Ascending aorta (tissue), 2 donors: ENCODE data around the gene POMT1. TPM values are rescaled to one million over a fixed set of nuclear protein-coding genes. Genes with fewer than 3 reads are reported as not detected.

Experiments
- DNase-seq, 2 donors: peaks; one replicate each; pipeline ENCODE4 v3.0.0-alpha.2; 2019; ENCODE audit warnings: low spot score in 2 of 2
- H3K27ac ChIP-seq, 2 donors: fragments of 200-600 bp; sonication (generic); one replicate each; pipeline ENCODE4 v1.5.1; 2016 to 2017; ENCODE audit warnings: mild to moderate bottlenecking in 1 of 2
- H3K27me3 ChIP-seq: fragments of 200-600 bp; sonication (generic); one replicate; pipeline ENCODE4 v1.5.1; 2017
- H3K36me3 ChIP-seq, 2 donors: fragments of 200-600 bp; sonication (generic); one replicate each; pipeline ENCODE4 v1.5.1; 2016
- H3K4me1 ChIP-seq, 2 donors: fragments of 200-600 bp; sonication (generic); one replicate each; pipeline ENCODE4 v1.5.1; 2016 to 2017; ENCODE audit warnings: mild to moderate bottlenecking in 1 of 2
- H3K4me3 ChIP-seq, 2 donors: fragments of 200-600 bp; sonication (generic); one replicate each; pipeline ENCODE4 v1.5.1; 2016 to 2017; ENCODE audit warnings: mild to moderate bottlenecking in 1 of 2
- H3K9me3 ChIP-seq, 2 donors: fragments of 200-600 bp; sonication (generic); one replicate each; pipeline ENCODE4 v1.5.1; 2016
- CTCF ChIP-seq, 3 experiments: fragments of 200-600 bp in 2 of 3; fragments of 450-650 bp in 1 of 3; sonication (generic) in 2 of 3; IDR thresholded peaks; one replicate each; pipeline ENCODE4 v1.5.1; 2016 to 2019; ENCODE audit warnings: antibody characterized with exemption in 3 of 3, mild to moderate bottlenecking in 1 of 3, moderate library complexity in 1 of 3
- intact Hi-C: fragments of 100-400 bp; cut with DNase I; formaldehyde crosslinking; loops from one replicate; pipeline ENCODE4 v1.15.1; 2023
- total RNA-seq: library from RNA; depleted of rRNA; stranded (reverse); fragments of >200 nt; gene quantifications from one replicate; pipeline ENCODE4 v1.1.0, GENCODE V29; 2016

POMT1 gene
- total RNA-seq, 1 donor from 2014 or later: 128 TPM

DNA sequence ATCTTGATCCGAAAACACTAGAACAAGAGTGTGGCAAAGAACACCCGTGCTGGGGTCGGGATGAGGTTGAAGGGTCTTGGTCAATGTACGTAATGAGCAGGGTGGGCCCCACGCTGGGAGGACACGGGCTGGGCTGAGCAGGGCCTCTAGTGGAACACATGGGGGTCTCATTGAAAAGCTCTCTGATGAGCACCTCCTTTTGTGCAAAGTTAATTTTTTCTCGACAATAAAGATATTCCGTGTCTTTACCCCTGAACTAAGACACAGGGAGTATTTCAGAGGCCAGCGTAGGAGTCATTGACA is 20.3 kb downstream of the POMT1 start:
- H3K4me1 ChIP-seq: no peaks in the 10 kb centered on the region
- no peak for TF ChIP-seq CTCF (IDR thresholded peaks at IDR 0.05)
- no peaks in the 10 kb centered on the region for H3K9me3 ChIP-seq
- H3K27ac ChIP-seq: no peak overlapping the region
- no peak for DNase-seq
- no peaks in the 10 kb centered on the region for H3K27me3 ChIP-seq
- H3K36me3 ChIP-seq: peaks cover 84 to 97% of the 10 kb centered on the region in 2 donors
- intact Hi-C loops: no loop called here
- H3K4me3 ChIP-seq: no peak overlapping the region

- peaks cover 84 to 97% of the 10 kb centered on the region in 2 donors for H3K36me3 ChIP-seq
- no peak for TF ChIP-seq CTCF (IDR thresholded peaks at IDR 0.05)
- no peak overlapping the region for H3K4me3 ChIP-seq
- no peaks in the 10 kb centered on the region for H3K9me3 ChIP-seq
- peak in 1 of 2 donors; percentile 63 for DNase-seq
- no peaks in the 10 kb centered on the region for H3K27me3 ChIP-seq
- no peak overlapping the region for H3K27ac ChIP-seq
- H3K4me1 ChIP-seq: no peaks in the 10 kb centered on the region
- intact Hi-C loops: no loop called here
These were observed 21.0 kb downstream of the POMT1 start for GRCh38 chr9:131523451-131524435.

DNA sequence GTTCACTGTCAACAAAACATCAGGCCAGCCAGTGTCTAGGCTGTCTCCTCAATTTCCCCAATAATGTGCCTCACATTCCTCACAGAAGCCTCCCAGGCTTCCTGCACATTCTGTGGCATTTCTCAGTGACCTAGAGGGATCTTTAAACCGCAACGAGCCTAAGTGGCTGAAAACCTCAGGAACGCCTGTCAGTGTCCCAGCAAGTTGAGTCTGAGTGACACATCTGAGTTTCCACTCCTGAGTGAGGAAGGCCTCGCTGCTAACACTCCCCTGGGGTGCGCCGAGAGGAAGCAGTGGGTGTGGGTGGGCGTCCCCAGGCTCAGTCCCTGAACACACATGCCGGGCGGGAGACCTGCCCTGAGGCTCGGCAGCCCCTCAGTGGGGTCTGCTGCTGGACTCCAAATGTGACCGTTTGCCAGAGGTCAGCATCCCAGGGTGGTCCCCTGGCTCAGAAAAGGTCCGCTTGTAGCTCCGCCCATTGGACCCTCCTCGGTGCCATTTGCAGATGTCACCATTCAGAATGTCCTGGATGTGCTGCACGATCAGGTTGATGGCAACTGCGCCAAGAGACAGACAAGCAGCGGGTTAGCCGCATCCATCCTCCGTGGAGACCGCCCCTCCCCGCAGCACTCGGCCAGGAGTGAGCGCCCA is 22.1 kb downstream of the POMT1 start:
- Histone ChIP-seq H3K27ac (no peak overlapping the region), H3K27me3 (no peaks in the 10 kb centered on the region), H3K4me1 (peaks cover 2% of the 10 kb centered on the region in 2 donors), H3K36me3 (peaks cover 84 to 97% of the 10 kb centered on the region in 2 donors), H3K9me3 (no peaks in the 10 kb centered on the region), H3K4me3 (no peak overlapping the region)
- no peak for DNase-seq
- intact Hi-C loops: no loop called here
- TF ChIP-seq CTCF (IDR thresholded peaks at IDR 0.05): no peak

DNA sequence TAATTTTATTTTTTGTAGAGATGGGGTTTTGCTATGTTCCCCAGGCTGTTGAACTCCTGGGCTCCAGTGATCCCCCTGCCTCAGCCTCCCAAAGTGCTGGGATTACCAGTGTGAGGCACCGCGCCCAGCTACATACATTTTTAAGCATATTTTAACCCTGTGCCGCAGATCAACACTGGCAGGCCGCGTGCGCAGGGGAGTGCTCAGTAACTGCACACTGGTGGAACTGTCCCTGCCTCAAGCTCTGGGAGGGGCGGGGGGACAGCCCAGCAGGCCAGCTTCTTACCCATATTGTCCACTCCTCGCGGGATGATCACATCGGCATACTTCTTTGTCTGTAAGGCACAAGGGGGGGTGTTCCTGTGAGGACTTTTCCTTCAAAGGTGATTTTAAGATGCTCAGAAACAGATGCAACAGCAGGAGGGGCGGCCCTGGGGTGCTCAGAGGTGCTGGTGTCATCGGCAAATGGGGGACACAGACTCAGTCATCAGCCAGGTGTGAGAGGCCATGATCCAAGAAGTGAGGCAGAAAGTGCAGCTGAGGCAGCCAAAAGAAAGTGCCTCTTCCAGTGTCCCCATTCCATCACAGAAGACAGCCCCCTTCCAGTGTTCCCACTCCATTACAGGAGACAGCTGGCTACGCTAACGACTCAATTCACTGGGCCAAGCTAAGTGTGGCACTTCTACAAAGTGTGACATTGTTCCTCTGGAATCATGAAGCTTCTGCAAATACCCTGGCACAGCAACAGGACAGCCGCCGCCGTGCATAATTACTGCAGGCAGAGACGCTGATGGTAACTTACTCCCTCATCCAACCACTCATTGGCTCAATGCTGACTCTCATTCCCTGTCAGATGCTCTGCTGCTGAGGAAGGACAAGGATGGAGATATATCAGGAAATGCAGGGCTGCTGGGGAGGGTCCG is 23.2 kb downstream of the POMT1 start:
- Histone ChIP-seq H3K27me3 (no peaks in the 10 kb centered on the region), H3K27ac (no peak overlapping the region), H3K36me3 (peaks cover 79 to 88% of the 10 kb centered on the region in 2 donors), H3K4me1 (peaks cover 8 to 9% of the 10 kb centered on the region in 2 donors), H3K4me3 (no peak overlapping the region), H3K9me3 (no peaks in the 10 kb centered on the region)
- no peak for DNase-seq
- TF ChIP-seq CTCF (IDR thresholded peaks at IDR 0.05): no peak
- intact Hi-C loops: no loop called here

DNA sequence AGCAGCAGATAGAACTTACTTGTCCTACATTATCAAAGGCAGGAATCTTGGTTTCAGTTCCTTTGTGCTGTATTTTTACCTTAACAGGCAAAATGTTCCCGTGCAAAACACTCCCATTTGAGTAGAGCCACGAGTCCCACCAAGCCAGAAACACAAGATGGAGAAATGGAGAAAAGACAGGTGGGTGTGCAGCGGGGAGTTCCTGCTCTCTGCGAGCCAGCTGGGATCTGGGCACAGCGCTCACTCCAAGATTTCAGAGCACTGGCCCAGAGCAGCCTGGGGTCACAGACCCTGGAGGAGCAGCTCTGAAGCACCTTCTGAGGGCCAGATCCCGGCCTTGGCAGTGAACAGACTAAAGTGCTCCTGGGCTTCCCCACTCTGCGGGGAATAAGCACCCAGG is 25.5 kb downstream of the POMT1 start:
- H3K36me3 ChIP-seq: peaks cover 60 to 66% of the 10 kb centered on the region in 2 donors
- no peaks in the 10 kb centered on the region for H3K27me3 ChIP-seq
- no peak overlapping the region for H3K4me3 ChIP-seq
- intact Hi-C loops: no loop called here
- TF ChIP-seq CTCF (IDR thresholded peaks at IDR 0.05): no peak
- peaks cover 11 to 14% of the 10 kb centered on the region in 2 donors for H3K4me1 ChIP-seq
- DNase-seq: no peak
- no peaks in the 10 kb centered on the region for H3K9me3 ChIP-seq
- H3K27ac ChIP-seq: no peak overlapping the region
